GM18505 (cell line): ENCODE measurements around the gene NEDD1.

Experiments used
- ATAC-seq: cut with Tn5 transposase; IDR thresholded peaks from one replicate; pipeline ENCODE4 v1.9.1; 2021; ENCODE audit not compliant: unreplicated experiment
- POLR2A ChIP-seq: IDR thresholded peaks from 4 replicates; pipeline ENCODE4 v1.6.1; 2011; ENCODE audit warnings: borderline replicate concordance; ENCODE audit not compliant: insufficient read depth, insufficient read length; ENCODE audit errors: extremely low read depth

Gene NEDD1, protein sequence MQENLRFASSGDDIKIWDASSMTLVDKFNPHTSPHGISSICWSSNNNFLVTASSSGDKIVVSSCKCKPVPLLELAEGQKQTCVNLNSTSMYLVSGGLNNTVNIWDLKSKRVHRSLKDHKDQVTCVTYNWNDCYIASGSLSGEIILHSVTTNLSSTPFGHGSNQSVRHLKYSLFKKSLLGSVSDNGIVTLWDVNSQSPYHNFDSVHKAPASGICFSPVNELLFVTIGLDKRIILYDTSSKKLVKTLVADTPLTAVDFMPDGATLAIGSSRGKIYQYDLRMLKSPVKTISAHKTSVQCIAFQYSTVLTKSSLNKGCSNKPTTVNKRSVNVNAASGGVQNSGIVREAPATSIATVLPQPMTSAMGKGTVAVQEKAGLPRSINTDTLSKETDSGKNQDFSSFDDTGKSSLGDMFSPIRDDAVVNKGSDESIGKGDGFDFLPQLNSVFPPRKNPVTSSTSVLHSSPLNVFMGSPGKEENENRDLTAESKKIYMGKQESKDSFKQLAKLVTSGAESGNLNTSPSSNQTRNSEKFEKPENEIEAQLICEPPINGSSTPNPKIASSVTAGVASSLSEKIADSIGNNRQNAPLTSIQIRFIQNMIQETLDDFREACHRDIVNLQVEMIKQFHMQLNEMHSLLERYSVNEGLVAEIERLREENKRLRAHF

DNA sequence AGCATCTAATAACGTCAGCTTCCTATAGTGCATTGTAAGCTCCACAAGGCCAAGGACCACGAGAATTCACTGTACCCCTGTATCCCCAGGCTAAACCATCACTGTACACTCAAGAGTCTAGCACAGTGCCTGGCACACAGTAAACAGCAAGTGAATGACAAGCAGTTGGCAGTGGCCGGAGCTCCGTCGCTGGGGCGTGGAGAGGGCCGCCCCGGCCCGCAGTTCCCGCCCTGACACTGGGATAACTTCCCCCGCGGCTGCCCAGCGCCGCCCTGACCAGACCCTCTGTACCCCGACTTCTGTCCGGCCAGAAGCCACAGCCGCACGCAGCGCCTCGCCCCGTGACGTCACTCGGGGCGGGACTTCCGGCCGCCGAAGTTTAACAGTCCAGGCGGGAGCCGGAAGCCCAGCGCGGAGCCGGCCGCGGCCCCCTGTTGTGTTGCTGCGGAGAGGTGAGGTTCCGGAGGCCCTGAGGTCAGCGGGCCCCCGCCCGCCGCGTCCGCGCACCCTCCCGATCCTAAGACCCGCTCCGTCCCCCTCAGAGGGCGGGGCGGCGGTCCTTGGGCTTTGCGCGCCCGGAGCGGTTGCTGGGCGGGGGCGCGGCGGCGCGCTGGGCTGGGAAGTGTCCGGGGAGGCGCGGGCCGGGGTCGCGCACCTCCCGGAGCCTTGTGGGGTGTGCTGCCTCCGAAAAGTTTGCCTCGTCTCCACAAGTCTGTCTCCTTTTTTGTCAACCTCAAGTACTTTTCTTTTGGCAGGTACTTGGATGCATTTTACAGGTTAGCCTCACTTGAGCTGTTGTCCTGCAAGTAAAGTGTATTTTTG, at the start of gene NEDD1:
Gene NEDD1 (plus strand): TSS at position 409 of the 822 bp plus-strand sequence. CDS start 2,503 bp downstream, outside the sequence.
- peak; percentile 86 for TF ChIP-seq POLR2A
- peak; percentile 96 for ATAC-seq

GRCh38 chr12:96858162-96858561, 48.9 kb upstream of the NEDD1 start:
- TF ChIP-seq POLR2A: no peak
- no peak for ATAC-seq

DNA sequence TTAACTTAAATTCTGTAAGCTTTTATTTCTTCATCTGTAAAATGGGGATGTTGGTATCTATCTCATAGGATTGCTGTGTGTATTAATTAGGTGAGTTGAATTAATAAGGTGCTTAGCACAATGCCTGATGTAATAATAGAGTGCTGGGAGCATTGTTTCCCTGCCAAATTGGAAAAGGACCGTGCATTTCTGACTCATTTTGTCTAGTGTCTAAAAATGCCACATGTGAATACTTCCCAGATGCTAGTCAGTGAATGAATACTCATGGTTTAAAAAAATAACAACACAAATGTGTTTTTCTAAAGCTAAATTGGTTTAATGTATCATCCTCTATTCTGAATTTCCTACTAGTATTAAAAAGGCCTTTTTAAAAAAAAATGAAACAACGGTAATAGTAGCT, 45.4 kb upstream of the NEDD1 start:
- ATAC-seq: no peak
- no peak for TF ChIP-seq POLR2A

DNA sequence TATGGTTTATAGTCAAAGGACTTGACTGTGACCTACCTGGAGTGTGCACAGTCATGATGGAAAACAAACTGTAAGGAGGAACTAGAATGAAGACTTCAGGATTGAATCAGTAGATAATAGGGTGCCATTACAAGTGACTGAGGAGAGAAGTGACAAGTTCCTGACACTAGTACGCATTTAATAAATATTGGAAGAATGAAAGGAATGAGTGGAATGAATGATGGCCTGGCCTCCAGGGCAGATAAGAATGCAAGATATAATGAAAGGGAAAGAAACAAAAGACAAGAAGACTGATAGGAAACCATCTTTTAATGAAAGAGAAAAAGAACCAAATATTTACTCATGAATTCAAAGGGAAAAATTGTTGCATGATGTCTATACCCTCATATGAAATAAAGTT, 44.7 kb upstream of the NEDD1 start:
- ATAC-seq: no peak
- TF ChIP-seq POLR2A: no peak

DNA sequence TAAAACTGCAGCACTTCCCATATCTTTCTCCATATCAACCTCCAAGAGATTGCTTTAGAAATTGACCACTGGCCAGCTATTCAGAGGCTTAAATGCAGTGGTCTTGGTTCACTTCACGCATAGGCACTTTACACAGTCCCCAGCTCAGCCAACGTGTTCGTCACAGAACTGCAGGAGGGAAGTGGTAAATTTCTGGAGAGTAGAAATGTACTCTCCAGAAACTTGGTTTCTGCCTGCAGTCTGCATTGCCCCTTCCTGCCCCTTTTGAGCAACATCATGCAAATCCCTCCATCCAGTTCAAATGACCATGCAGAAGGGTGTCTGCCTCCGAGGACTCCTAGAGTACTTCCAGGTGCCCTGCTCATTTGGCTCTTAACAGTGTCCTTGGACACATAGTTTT, 42.7 kb upstream of the NEDD1 start:
- TF ChIP-seq POLR2A: no peak

GRCh38 chr12:96866801-96867590, 40.1 kb upstream of the NEDD1 start:
- TF ChIP-seq POLR2A: no peak
- ATAC-seq: no peak

More for the DNA sequence above, 42.7 kb upstream of the NEDD1 start:
- ATAC-seq: no peak

GRCh38 chr12:96870946-96871345, 36.1 kb upstream of the NEDD1 start:
- no peak for TF ChIP-seq POLR2A
- no peak for ATAC-seq

DNA sequence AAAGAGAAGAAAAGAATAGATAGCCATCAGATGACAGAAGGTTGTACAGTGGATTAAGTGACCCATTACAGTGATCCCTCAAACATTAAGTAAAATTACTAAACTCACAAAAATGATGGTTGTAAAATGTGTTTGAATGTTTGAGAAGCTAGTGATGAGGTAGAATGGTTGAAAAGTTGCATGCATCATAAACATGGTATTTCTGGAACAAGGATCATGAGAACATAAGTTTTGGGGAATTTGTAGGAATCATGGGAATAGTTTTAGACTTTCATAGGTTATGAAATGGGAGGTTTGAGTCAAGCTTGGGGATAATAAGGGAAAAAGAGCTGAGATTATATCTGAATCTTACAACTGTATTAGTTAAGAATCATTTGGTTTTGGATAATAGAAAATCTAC, 34.1 kb upstream of the NEDD1 start:
- TF ChIP-seq POLR2A: no peak

GRCh38 chr12:96874211-96874610, 32.8 kb upstream of the NEDD1 start:
- TF ChIP-seq POLR2A: no peak
- no peak for ATAC-seq

More for the DNA sequence above, 34.1 kb upstream of the NEDD1 start:
- no peak for ATAC-seq

DNA sequence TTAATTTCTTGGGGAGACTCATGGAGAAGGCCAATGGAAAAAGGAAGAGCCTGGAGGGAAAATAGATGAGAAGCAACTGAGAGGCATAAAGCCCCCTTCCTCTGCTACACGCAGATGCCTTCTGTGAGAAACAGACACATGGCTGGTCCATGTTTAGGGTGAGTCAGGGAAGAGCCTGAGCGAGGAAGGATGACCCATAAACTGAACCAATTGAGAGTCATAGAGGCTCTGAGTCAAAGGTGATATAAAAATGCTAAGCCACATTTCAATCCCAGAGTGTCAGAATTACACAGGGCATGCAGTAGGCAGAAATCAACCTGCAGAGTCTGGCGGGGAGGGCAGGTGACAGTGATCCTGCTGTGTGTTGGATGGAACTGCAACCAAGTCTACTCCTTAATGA, 30.1 kb upstream of the NEDD1 start:
- no peak for TF ChIP-seq POLR2A
- ATAC-seq: no peak

- ATAC-seq: no peak
- no peak for TF ChIP-seq POLR2A
These were observed 28.4 kb upstream of the NEDD1 start for GRCh38 chr12:96878704-96879103.

DNA sequence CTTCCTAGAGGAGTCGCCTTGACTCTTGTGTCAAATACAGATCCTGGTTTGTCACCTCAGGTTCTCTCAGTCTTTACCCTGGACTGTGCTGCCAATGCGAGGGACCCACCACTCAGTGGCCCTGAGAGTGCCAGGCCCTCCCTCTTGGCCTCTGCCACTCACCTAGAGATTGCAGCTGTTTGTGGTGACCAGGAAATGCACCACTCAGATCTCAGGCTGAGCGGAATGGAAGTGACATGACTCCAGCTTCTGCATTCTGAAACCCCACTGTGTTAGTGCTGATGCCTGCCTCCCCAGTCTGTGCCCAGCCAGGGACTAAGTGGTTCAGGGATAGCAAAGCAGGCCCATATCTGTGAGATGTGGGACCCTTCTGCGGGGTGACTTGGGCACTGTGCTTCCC, 27.8 kb upstream of the NEDD1 start:
- no peak for TF ChIP-seq POLR2A
- ATAC-seq: no peak

DNA sequence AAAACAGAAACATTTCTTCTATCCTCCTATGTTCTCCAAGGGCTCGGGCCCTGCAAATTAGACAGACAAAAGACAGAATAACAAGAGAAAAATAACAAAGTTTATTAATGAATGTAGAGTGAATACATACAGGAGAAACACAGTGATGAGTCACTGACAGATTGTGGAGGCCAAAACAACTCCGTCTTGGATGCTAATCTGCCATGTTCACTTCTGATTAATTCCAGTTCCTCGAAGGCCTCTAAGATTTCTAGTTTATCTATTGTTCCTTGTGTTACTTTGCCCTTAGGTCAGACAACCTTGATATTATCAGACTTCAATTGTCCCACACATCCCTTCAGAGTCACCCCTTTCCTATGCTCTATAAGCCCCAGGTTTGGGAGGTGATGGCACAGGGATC, 26.8 kb upstream of the NEDD1 start:
- no peak for ATAC-seq
- no peak for TF ChIP-seq POLR2A
